Epithelial cell of esophagus (primary cell): ENCODE results near the gene TNC.

ENCODE experiments used
- DNase-seq: peaks from one replicate; pipeline ENCODE4 v3.0.0; 2010; ENCODE audit warnings: low read depth
- H3K4me3 ChIP-seq: 2 replicates; pipeline ENCODE4 v1.5.1; 2011; ENCODE audit warnings: mild to moderate bottlenecking, low read length, control low read depth
- TF ChIP-seq, protein P1 (sequence below): IDR thresholded peaks from 2 replicates; pipeline ENCODE4 v1.5.1; 2011; ENCODE audit warnings: low read depth, mild to moderate bottlenecking, low read length, control low read depth, inconsistent platforms; ENCODE audit not compliant: insufficient read depth; ENCODE audit errors: missing control alignments

Gene TNC

DNA sequence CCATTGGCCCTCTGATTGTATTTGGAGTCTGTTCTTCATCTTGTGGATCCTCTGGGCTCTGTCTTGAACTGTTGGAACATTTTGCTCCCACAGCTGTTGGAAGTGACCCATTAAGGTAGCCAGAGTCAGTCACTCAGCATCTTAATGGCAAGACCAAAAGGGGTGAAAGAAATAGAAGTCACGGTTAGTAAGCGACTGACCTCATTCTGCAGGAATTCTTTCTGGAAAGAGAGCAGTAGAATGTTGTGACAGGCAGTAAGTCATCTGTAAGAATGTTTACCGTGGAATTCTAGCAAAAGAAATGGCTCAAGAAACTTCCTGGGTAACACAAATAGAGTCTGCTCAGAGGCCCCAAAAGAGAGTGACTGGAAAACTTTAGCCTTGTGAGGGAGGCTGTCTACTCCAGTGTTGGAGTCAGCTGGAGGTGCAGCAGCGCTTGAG lies 28.6 kb upstream of the TNC start:
- H3K4me3 ChIP-seq: no peak overlapping the region
- TF ChIP-seq, protein P1, sequence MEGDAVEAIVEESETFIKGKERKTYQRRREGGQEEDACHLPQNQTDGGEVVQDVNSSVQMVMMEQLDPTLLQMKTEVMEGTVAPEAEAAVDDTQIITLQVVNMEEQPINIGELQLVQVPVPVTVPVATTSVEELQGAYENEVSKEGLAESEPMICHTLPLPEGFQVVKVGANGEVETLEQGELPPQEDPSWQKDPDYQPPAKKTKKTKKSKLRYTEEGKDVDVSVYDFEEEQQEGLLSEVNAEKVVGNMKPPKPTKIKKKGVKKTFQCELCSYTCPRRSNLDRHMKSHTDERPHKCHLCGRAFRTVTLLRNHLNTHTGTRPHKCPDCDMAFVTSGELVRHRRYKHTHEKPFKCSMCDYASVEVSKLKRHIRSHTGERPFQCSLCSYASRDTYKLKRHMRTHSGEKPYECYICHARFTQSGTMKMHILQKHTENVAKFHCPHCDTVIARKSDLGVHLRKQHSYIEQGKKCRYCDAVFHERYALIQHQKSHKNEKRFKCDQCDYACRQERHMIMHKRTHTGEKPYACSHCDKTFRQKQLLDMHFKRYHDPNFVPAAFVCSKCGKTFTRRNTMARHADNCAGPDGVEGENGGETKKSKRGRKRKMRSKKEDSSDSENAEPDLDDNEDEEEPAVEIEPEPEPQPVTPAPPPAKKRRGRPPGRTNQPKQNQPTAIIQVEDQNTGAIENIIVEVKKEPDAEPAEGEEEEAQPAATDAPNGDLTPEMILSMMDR: no peak

DNA sequence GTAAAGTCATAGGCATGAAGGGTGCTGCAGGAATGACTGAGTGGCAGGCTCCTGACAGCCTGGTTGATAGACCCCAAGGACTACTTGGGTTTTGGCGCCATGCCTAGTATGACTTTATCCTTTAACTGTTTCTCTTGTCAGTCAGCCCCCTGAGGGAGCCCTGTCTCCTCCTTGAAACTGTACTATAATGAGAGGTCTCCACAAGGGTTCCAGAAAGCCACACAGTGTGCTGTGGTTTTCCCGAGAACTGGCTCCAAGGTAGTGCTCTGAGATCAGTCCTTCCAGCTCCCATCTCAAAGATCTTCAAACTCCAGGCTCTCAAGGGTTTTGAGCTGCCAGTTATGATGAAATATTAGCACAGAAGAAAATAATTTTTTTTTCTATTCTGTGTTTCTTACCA lies 26.7 kb upstream of the TNC start:
- DNase-seq: no peak
- TF ChIP-seq, protein P1: no peak
- no peak overlapping the region for H3K4me3 ChIP-seq

More for the DNA sequence above, 28.6 kb upstream of the TNC start:
- peak; percentile 88 for DNase-seq

DNA sequence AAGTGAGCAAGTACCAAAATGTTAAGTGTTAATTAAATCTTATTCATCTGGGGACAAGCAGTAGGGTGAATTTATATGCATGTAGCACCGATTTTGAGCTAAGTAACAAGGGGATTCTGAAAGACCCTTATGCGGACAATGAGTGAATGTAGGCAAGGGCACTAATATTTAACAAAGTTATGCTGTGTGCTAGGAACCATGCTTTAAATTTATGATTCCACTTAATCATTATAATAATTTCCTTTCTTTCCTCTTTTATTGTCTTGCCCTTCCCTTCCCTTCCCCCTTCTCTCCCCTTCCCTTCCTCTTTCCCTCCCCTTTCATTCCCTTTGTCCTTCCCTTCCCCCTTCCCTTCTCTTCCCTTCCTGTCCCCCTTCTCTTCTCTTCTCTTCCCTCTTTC lies 25.7 kb upstream of the TNC start:
- DNase-seq: no peak
- no peak overlapping the region for H3K4me3 ChIP-seq
- TF ChIP-seq, protein P1: no peak

DNA sequence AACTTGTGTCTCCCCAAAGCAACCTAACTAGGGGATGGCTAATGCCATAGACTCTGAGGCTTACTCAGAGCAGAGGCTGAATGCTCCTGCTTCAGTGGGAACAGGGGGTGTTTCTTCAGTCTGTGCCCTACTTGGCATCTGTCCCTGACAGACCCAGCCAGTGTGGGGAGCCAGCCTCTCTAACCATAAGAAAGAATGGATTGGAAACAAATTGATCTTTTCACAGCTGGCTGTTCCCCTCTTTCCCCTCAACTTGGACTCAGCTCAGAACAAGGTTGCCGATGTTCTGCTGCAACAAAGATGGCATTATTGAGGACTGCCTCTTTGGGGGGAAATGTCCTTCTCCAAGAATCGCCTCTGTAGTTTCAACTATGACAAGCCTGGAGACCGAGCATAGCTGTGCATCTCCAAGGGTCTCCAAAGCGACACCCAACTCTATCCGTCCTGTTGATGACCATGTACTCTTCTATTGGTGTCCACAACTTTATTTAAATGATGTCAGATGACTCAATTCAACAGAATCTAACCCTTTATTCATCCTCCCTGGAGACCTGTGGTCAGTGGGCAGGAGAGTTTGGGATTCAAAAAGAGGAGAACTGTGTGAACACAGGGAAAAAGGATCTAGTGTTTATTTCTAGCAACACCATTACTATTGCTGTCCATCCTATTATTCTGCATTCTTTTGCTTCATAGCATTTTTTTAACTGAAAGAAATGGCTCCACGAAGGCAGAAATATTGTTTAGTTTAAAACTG lies 24.7 kb upstream of the TNC start:
- TF ChIP-seq, protein P1: no peak
- H3K4me3 ChIP-seq: no peak overlapping the region
- DNase-seq: no peak

DNA sequence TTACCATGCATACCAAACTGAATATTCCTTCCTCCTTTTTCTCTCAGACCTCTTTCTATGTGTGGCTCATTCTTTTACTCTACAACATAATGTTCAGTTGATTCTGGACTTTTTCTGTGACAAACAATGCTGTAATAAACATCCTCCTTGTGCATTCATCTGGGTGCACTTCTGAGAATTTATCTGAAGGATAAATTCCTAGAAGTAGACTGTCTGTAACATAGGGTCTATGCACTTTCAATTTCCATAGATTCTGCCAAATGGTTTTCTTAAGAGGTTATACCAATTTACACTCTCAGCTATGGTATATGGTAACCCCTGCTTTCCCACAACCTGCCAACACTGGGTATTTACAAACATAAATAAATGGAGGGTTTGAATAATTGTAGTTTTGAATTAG lies 24.1 kb upstream of the TNC start:
- DNase-seq: no peak
- TF ChIP-seq, protein P1: no peak
- H3K4me3 ChIP-seq: no peak overlapping the region

DNA sequence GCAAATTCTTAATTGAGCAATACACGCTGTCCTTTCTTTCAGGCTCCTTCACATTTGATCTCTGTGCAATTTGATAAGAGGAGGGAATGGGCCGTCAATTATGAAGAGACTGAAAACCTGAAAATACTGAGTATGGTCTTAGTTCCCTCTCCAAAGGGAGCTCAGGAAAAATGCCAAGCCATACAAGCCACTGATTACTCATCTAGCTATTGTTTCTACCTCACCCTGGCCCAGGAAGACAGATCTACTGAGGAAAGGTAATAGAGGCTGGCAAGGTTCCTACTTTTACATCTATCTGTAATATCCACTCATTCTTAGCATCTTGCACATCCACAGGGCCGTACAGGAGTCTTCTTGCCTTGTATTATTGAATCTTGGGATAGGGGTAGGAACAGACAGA lies 23.7 kb upstream of the TNC start:
- no peak overlapping the region for H3K4me3 ChIP-seq
- TF ChIP-seq, protein P1: no peak
- no peak for DNase-seq

DNA sequence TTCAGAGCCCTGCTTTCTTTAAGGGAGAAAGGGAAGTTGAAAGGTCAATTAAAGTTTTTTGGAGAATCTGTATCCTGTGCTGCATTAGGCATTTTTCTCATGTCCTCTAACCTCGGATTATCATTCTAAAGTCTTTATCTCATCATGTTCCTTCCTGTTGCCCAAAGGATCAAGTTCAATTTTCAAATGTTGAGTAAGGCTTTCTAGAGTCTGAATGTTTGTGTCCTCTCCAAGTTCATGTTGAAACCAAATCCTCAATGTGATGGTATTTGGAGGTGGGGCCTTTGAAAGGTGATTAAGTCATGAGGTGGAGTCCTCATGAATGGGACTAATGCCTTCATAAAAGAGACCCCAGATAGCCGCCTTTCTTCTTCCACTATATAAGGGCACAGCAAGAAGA lies 20.2 kb upstream of the TNC start:
- TF ChIP-seq, protein P1: no peak
- peak; percentile 58 for DNase-seq
- no peak overlapping the region for H3K4me3 ChIP-seq
